ENCODE results near the gene SOS1. TPM values are rescaled to one million over a fixed set of nuclear protein-coding genes. Genes with fewer than 3 reads are reported as not detected.

SOS1 gene
- total and polyA plus RNA-seq, 2 donors (not counting 3 experiments of a cell fraction or from before 2014, with no cell fraction given) = 22.2 to 32.5 TPM

GRCh38 chr2:38981670-38982357 is 139.0 kb downstream of the SOS1 start:
- TF ChIP-seq POLR2AphosphoS5 (IDR thresholded peaks at IDR 0.05; ENCODE audit: insufficient read depth, low read depth, low read length) (no peak), MYC (IDR thresholded peaks at IDR 0.05; ENCODE audit: low read depth, low read length) (no peak), FOS (IDR thresholded peaks at IDR 0.05; ENCODE audit: borderline replicate concordance, insufficient read depth, low read length) (no peak), MAX (IDR thresholded peaks at IDR 0.05; ENCODE audit: insufficient read depth, insufficient read length) (no peak), EZH2 (IDR thresholded peaks at IDR 0.05; ENCODE audit: borderline replicate concordance, low read depth, low read length, severe bottlenecking) (no peak), GATA2 (IDR thresholded peaks at IDR 0.05; ENCODE audit: insufficient read depth, insufficient read length, low read depth, low read length) (no peak), POLR2A (IDR thresholded peaks at IDR 0.05; ENCODE audit: low read depth, low read length) (no peak), JUN (IDR thresholded peaks at IDR 0.05; ENCODE audit: borderline replicate concordance, insufficient read depth, insufficient read length, low read depth) (no peak)
- H4K20me1 ChIP-seq (replicated peaks; ENCODE audit: control insufficient read depth, extremely low read depth, insufficient read depth, low read length) = no peaks in the 10 kb centered on the region
- no peak overlapping the region for H3K4me3 ChIP-seq (replicated peaks in 1 of 3; ENCODE audit: insufficient read depth in 1 of 3, low read depth in 1 of 3, low read length in 3 of 3)
- no peaks in the 10 kb centered on the region for H3K9me1 ChIP-seq (replicated peaks; ENCODE audit: control insufficient read depth, extremely low read depth, insufficient read depth, low read length)
- dilution Hi-C loops (cut with MboI; ENCODE audit: extremely low pct_ligation_motif_present, low sequenced_read_pairs) = no loop called here
- H3K9ac ChIP-seq (replicated peaks; ENCODE audit: extremely low read depth, insufficient read depth, low read length) = no peak overlapping the region
- no peaks in the 10 kb centered on the region for H3K27me3 ChIP-seq (ENCODE audit: control insufficient read depth in 2 of 2, insufficient read depth in 2 of 2, low read length in 2 of 2)
- H3K9me3 ChIP-seq (replicated peaks; ENCODE audit: control insufficient read depth, insufficient read depth, low read length) = no peaks in the 10 kb centered on the region
- H3K4me2 ChIP-seq (ENCODE audit: insufficient read depth, low read length) = no peak overlapping the region
- no peak for DNase-seq (ENCODE audit: low read depth, low spot score)
- FAIRE-seq = no peak
- peaks cover 4 to 7% of the 10 kb centered on the region in 2 experiments for H3K36me3 ChIP-seq (ENCODE audit: control insufficient read depth in 2 of 2, extremely low read depth in 1 of 2, insufficient read depth in 2 of 2, low read length in 2 of 2)
- H3K79me2 ChIP-seq (ENCODE audit: control insufficient read depth, insufficient read depth, low read length) = no peaks in the 10 kb centered on the region
- H3K27ac ChIP-seq (ENCODE audit: insufficient read depth, low read depth, low read length) = no peak overlapping the region
- ChIA-PET POLR2A (no interaction called here), CTCF (interaction anchor here (1.1 to 1.2 kb wide), 2 partner anchors 9 to 34 kb away, joined by 3 to 5 read pairs; no protein-coding TSS in a partner anchor)
- no peak overlapping the region for H2AFZ ChIP-seq (ENCODE audit: low read depth, low read length)
- no peaks in the 10 kb centered on the region for H3K4me1 ChIP-seq (ENCODE audit: control insufficient read depth, extremely low read depth, insufficient read depth, low read length)
- no TSS peak for BruUV-seq (replicated peaks)
- intact Hi-C loops (cut with micrococcal nuclease) = no loop called here
